KOPT-K1 (cell line): ENCODE measurements around the gene SOHLH2.

ENCODE experiments used
- H3K27ac ChIP-seq: fragments of 200-600 bp; sonication (generic); 2 replicates; pipeline ENCODE4 v1.5.1; 2016; ENCODE audit warnings: antibody characterized with exemption, mild to moderate bottlenecking, low read depth, low read length; ENCODE audit not compliant: poor library complexity, severe bottlenecking
- H3K36me3 ChIP-seq: fragments of 200-600 bp; sonication (generic); 2 replicates; pipeline ENCODE4 v1.5.1; 2017; ENCODE audit warnings: antibody characterized with exemption, mild to moderate bottlenecking, low read length, moderate library complexity; ENCODE audit not compliant: insufficient read depth
- H3K9me3 ChIP-seq: fragments of 200-600 bp; sonication (generic); 2 replicates; pipeline ENCODE4 v1.5.1; 2017; ENCODE audit warnings: antibody characterized with exemption, low read length, mild to moderate bottlenecking; ENCODE audit not compliant: insufficient read depth, poor library complexity, severe bottlenecking

Gene SOHLH2

DNA sequence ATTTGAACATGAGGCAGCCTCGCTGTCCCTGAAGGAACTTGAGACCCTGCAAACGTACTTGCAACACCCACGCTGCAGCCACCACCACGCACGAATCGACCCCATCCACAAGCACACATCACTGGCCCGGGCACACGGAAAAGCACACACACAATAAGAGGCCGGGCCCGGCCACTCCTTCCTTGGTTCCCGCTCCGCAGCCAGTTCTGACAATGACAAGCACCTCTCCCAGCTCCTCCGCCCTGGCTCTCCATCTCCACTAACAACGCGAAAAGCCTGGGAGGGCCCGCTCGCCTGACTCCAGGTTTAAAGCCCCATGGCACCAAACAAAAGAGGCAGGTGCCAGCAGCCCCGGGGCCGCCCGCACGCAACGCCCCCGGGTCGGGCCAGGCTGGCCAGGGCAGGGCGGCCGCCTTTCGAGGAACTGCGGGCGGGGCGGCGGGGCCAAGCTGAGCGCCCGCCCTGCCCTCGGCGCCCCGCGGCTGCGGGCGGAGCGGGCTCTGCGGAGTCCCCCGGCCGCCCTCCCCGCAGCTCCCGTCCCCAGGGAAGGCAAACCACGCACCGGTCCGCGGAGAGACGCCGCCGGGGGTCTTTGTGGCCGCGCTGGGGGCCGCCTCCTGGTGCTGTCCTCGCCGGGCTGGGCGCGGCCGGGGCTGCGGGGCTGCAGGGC lies 83.7 kb downstream of the SOHLH2 start:
- Histone ChIP-seq H3K9me3 (no peaks in the 10 kb centered on the region), H3K27ac (no peak overlapping the region), H3K36me3 (no peaks in the 10 kb centered on the region)

DNA sequence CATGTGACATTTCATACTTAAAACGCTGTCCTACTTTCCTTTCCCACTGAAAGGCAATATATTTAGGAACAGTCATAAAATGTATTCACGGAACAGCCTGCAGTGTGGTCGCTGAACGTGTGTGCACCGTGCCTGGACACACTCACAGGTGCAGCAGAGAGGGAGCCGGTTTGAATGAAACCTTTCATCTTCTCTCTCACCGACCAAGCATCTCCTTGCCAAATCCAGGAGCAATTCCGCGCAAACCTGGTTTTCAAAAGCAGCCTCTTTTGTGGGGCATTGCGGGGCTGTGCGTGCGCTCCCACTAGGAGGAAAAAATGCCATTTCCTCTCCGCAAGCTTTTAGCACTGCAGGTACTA lies 84.2 kb downstream of the SOHLH2 start:
- H3K36me3 ChIP-seq, result no peaks in the 10 kb centered on the region
- no peak overlapping the region for H3K27ac ChIP-seq
- no peaks in the 10 kb centered on the region for H3K9me3 ChIP-seq

DNA sequence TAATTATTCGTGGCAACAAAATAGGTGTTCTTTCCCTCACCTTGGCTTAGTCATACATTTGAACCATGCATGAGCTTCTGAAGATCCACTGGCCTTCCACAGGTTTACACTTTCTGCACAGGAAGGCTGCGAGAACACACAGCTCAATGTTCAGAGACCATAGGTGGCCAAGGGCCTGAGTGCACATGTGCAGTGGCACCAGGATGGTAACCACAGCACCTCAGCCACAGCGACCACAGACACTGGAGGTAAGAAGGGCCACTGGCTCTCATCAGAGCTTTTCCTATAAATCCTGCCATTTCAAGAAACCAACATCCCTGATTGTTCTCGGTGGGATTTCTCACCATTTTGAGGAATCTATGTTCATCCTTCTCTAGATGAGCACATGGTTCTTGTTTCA lies 84.8 kb downstream of the SOHLH2 start:
- no peaks in the 10 kb centered on the region for H3K9me3 ChIP-seq

DNA sequence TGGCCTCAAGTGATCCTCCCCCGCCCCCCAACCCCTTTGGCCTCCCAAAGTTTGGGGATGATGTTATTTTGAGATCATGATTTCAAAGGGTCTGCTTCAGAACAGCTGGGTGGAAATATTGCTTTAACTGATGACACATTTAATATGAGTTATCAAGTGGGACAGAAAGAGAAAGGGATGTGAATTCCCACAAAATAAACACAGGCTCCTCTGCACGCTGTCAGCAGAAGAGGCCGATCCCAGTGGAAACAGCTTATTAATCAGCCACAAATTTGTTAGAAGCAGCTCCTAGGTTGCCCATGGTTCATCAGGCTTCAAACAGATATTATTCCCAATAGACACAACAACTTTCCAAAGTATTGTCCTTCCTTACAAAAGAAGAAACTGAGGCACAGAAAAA lies 87.9 kb downstream of the SOHLH2 start:
- H3K9me3 ChIP-seq, result no peaks in the 10 kb centered on the region
- H3K27ac ChIP-seq, result no peak overlapping the region
- H3K36me3 ChIP-seq, result no peaks in the 10 kb centered on the region

More for the DNA sequence above, 84.8 kb downstream of the SOHLH2 start:
- Histone ChIP-seq H3K27ac (no peak overlapping the region), H3K36me3 (no peaks in the 10 kb centered on the region)

DNA sequence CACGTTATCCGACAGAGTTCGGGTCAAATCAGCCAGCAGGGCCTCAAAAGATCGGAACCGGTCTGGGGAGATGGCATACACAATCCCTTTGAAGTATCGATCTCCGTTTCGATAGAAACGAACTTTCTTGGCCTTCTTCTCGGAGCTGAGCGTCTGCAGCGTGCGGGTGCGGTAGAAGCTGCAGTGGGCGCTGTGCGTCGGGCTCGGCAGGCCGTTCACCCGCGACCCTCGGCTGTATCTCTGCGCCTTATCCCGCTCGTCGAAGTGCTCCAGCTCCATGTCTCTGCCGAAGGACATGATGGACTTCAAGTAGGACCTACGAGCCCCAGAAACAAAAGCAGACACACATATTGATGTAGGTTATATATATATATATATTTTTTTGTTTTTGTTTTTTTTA lies 88.5 kb downstream of the SOHLH2 start:
- no peaks in the 10 kb centered on the region for H3K9me3 ChIP-seq
- H3K27ac ChIP-seq, result no peak overlapping the region
- H3K36me3 ChIP-seq, result no peaks in the 10 kb centered on the region

DNA sequence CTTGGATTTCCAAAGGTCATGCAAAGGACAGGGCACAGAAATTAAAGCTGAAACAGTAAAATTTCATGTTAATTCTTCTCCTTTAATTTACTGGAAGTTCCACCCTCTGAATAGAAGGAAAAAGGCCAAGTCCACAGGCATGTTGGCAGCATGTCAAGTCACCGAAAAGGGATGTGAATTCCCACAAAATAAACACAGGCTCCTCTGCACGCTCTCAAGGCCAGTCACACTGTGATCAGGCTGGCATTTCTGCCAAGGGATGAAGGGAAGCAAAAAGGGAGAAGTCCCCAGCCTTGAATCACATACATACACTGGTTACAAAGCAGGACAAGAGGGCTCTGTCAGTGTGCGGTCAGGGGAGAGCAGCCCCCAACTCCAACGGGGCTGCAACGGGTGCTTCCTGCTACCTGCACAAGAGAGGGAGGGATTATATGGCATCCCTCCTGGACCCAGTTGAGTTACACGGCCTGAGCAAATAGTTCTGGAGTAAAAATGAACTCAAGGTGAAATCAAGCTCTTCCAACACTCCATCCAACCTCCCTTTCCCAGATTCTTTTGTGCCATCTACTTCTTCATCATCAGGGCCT lies 90.0 kb downstream of the SOHLH2 start:
- Histone ChIP-seq H3K36me3 (no peaks in the 10 kb centered on the region), H3K27ac (no peak overlapping the region), H3K9me3 (no peaks in the 10 kb centered on the region)
